ENCODE results near the gene VARS2.
A peak's percentile ranks its signal among the peaks of the same experiment; 100 is the strongest.

Gene VARS2

GRCh38 chr6:30884521-30885480 lies 29.2 kb upstream of the VARS2 start:
- peak; percentile 67 for DNase-seq (ENCODE audit: insufficient read length, low spot score)
- no peak for FAIRE-seq

DNA sequence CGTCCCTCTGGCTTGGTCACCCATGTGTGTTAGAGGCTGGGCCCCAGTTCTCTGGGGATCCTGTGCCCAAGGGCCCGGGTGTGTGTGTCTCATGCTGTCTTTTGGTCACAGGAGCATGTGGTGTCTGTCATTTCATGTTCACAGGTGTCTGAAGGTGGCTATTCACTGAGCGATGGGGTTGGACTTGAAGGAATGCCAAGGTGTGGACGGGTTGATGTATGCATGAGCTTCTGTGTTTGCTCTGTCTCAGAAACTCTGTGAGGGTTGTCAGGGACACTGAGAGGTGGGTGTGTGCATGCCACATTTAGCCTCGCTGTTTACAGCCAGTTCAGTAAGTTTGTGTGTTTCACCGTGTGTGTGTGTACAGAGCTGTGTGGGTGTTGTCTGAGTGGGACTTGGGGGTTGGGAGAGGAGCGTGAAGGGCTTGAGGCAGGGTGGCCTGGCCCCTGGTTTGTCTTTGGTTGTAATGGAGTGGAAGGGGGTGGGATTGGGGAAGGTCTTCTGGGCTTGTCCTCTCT lies 28.5 kb upstream of the VARS2 start:
- FAIRE-seq (no peak), DNase-seq (ENCODE audit: insufficient read length, low spot score) (no peak)

- no peak for DNase-seq (ENCODE audit: insufficient read length, low spot score)
- no peak for FAIRE-seq
Observed at GRCh38 chr6:30885999-30886896, 27.8 kb upstream of the VARS2 start.

- DNase-seq (ENCODE audit: insufficient read length, low spot score) (no peak), FAIRE-seq (no peak)
Observed at GRCh38 chr6:30886897-30887255, 27.2 kb upstream of the VARS2 start.

DNA sequence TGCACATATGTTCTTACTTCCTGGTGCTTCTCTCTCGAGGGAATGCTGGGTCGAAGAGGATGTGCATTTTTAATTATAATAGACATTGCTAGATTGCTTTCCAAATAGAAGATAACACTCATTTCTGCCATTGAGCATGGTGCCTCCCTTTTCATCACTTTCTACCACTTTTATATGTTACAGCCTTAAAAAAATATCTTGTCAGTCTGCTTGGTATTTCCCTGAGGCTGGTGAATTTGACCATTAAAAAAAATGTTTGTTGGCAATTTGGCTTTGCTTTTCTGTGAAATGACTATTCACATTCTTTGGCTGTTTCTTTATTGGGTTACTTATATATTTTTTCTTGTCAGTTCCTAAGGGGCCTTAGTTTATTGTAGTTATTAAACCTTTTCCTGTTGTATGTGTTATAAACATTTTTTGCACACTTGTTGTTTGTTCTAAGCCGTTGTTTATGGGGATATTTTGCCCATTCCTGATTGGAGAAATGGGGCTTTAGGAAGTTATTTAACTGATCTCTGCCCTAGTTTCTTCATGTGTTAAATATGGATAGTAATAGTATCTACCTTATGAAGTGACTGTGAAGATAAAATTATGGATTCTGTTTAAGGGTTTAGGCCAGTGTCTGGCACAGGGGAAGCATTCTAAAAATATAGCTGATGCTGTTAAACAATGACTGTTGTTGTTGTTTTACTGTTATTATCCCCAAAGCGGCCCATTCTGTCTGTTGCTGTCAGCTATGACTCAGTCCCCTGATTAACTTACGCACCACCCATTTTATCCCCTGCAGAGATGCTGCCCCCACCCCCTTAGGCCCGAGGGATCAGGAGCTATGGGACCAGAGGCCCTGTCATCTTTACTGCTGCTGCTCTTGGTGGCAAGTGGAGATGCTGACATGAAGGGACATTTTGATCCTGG lies 25.9 kb upstream of the VARS2 start:
- FAIRE-seq (no peak), DNase-seq (ENCODE audit: insufficient read length, low spot score) (no peak)

DNA sequence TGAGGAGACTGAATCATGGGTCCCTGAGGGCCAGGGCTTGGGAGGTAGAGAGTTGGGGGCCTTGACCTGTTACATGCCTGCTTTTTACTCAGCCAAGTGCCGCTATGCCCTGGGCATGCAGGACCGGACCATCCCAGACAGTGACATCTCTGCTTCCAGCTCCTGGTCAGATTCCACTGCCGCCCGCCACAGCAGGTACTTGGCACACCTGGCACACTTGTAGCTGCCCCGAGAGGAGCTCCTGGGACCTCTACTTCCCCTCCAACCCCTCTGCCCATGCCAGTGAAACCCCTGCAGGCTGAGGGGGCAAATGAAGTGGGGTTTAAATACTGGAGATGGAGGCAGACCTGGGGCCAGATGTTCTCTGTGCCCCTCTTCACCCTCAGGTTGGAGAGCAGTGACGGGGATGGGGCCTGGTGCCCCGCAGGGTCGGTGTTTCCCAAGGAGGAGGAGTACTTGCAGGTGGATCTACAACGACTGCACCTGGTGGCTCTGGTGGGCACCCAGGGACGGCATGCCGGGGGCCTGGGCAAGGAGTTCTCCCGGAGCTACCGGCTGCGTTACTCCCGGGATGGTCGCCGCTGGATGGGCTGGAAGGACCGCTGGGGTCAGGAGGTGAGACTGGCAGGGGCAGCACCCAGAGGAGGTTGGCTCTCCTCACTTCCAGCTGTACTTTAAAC lies 25.1 kb upstream of the VARS2 start:
- FAIRE-seq: no peak
- no peak for DNase-seq (ENCODE audit: insufficient read length, low spot score)

GRCh38 chr6:30889496-30889885 lies 24.5 kb upstream of the VARS2 start:
- no peak for DNase-seq (ENCODE audit: insufficient read length, low spot score)
- no peak for FAIRE-seq

- FAIRE-seq (no peak), DNase-seq (ENCODE audit: insufficient read length, low spot score) (no peak)
Observed at GRCh38 chr6:30889921-30890645, 24.0 kb upstream of the VARS2 start.

GRCh38 chr6:30890646-30891449 lies 23.2 kb upstream of the VARS2 start:
- DNase-seq (ENCODE audit: insufficient read length, low spot score) (no peak), FAIRE-seq (no peak)

DNA sequence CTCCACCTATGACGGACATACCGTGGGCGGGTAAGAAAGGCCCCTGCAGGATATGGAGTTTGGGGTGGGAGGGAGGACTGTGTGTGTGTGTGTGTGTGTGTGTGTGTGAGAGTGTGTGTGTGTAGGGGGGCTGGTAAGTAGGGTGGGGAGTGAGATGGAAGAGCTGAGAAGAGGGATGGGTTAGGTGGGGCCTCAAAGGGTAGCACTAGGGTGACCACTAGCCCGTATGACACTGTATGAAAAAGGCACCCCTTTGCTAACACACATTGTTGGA lies 22.7 kb upstream of the VARS2 start:
- no peak for DNase-seq (ENCODE audit: insufficient read length, low spot score)
- FAIRE-seq: no peak

DNA sequence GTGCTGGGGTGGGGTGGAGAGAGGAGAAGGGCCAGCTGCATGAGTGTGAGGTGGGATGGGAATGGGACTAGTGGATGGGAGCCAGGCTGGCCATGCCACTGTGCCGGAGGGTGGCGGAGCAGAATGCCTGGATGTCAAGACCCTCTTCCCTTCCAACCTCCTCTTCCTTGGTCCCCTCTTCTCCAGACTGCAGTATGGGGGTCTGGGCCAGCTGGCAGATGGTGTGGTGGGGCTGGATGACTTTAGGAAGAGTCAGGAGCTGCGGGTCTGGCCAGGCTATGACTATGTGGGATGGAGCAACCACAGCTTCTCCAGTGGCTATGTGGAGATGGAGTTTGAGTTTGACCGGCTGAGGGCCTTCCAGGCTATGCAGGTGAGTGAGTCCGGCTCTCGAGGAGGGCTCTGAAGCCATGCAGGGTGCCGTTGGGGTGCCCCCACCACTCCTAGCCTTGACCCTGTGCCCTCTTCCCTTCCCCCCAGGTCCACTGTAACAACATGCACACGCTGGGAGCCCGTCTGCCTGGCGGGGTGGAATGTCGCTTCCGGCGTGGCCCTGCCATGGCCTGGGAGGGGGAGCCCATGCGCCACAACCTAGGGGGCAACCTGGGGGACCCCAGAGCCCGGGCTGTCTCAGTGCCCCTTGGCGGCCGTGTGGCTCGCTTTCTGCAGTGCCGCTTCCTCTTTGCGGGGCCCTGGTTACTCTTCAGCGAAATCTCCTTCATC lies 22.1 kb upstream of the VARS2 start:
- DNase-seq (ENCODE audit: insufficient read length, low spot score) (no peak), FAIRE-seq (no peak)

- DNase-seq (ENCODE audit: insufficient read length, low spot score): no peak
- no peak for FAIRE-seq
Observed at GRCh38 chr6:30893001-30893591, 20.9 kb upstream of the VARS2 start.

DNA sequence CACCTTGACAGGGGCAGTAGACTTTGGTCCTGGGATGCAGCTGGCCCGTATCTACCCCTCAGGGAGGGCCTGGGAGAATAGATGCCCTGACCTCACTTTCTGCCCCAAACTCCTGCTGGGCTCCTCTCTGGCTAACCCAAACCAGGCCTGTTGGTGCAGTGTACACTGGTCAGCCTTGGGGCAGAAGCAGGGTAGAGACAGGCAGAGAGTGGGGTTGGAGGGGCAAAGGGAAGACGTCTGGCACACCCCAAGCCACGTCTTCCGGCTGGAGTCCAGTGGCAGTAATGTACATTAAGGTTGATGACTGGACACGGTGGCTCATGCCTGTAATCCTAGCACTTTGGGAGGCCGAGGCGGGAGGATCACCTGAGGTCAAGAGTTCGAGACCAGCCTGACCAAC lies 20.4 kb upstream of the VARS2 start:
- FAIRE-seq (no peak), DNase-seq (ENCODE audit: insufficient read length, low spot score) (no peak)

DNA sequence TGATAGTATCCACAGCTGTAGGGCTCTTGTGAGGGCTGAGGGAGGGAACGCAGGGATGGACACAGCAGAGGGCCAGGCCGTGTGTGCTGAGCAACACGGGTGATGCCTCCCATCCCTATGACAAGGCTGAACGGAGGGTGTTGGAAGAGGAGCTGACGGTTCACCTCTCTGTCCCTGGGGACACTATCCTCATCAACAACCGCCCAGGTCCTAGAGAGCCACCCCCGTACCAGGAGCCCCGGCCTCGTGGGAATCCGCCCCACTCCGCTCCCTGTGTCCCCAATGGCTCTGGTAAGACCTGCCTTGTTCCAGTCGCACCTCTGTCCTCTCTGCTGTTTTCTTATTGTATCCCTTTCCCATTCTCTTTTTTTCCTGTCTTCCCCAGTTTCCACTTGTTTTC lies 19.7 kb upstream of the VARS2 start:
- DNase-seq (ENCODE audit: insufficient read length, low spot score) (no peak), FAIRE-seq (no peak)

DNA sequence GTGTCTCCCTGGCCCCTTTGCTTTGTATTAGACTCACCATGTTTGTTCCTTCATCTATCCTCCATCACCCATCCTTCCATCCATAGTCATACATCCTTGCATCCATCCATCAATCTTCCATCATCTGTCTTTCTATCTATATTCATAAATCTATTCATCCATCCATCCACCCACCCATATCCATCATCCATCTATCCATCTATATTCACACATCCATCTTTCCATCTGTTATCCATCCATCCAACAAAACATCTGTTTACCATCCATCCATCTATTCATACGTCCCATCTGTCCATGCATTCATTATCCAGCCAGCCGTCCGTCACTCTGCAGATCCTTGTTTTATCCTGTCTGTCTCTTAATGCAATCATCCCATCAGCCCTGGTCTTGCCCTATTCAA lies 19.1 kb upstream of the VARS2 start:
- DNase-seq (ENCODE audit: insufficient read length, low spot score) (no peak), FAIRE-seq (no peak)

- DNase-seq (ENCODE audit: insufficient read length, low spot score) (no peak), FAIRE-seq (no peak)
Observed at GRCh38 chr6:30895343-30895742, 18.7 kb upstream of the VARS2 start.

DNA sequence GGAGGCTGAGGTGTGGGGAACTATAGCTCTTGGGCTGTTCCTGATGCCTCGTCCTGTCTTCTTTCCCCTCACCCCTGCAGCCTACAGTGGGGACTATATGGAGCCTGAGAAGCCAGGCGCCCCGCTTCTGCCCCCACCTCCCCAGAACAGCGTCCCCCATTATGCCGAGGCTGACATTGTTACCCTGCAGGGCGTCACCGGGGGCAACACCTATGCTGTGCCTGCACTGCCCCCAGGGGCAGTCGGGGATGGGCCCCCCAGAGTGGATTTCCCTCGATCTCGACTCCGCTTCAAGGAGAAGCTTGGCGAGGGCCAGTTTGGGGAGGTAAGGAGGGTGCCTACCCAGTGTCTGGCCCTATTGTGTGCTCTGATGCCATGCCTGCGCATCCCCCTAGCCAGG lies 17.5 kb upstream of the VARS2 start:
- FAIRE-seq (no peak), DNase-seq (ENCODE audit: insufficient read length, low spot score) (no peak)

DNA sequence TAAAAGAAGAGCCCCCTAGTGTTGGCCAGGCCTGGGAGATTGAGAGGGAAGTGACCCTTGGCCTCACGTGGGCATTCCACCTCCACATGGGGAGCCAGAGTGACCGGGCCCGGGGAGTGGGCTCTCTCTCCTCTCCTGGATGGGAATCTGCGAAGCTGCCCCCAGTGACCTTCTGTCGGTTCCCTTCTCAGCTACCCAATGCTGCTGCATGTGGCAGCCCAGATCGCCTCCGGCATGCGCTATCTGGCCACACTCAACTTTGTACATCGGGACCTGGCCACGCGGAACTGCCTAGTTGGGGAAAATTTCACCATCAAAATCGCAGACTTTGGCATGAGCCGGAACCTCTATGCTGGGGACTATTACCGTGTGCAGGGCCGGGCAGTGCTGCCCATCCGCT lies 16.2 kb upstream of the VARS2 start:
- FAIRE-seq: no peak

More for the DNA sequence above, 16.2 kb upstream of the VARS2 start:
- DNase-seq (ENCODE audit: insufficient read length, low spot score): no peak

All from GM19239 (cell line).